Measurements from ENCODE around the gene KRTAP26-1. TPM values are rescaled to one million over a fixed set of nuclear protein-coding genes. Genes with fewer than 3 reads are reported as not detected.

Gene KRTAP26-1
- total RNA-seq = not detected in 2 replicates

DNA sequence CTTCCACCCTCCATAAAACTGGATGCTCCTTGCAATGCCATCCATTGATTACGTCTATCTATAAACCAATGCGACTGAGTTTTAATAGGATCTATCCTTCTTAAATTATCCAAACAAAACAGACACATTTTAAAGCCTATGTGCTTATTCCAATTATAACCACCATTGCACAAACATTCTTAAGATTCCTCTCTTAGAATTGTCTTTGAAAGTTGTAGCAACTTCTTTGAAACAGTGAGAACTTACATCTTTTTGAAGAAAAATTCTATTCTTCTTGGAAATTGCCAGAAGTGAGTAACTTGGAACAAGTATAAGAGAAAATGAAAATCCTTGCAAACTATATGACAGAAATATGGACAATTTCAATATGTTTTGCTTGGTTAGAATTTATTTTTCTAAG, at the start of gene KRTAP26-1:
Gene KRTAP26-1 (minus strand): TSS at position 101 of the 400 bp plus-strand sequence. CDS start 280 bp downstream, outside the sequence.

DNA sequence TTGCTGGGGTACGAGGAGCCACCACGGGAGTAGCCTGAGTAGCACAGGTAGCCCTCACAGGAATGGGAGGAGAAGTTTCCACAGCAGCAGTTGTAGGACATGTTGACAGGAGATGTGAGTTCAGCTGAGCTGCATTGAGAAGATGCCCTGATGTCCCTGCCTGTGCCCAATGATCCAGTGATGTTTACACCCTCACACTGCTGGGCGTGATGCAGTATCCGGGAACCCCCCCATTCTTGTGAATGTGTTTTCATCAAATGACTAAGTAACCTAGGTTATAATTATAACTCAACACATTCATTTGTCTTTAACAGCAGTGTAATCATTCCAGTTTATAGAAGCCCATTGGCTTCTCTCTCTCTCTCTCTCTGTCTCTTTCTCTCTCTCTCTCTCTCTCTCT, 28.4 kb upstream of the KRTAP26-1 start, which contains the start of gene KRTAP23-1:
Gene KRTAP23-1 (minus strand): TSS at position 101 of the 400 bp plus-strand sequence. CDS start 0 bp downstream, at position 101.

GRCh38 chr21:30337276-30337744, 17.2 kb upstream of the KRTAP26-1 start, which contains the start of gene KRTAP27-1:
TSS of gene KRTAP27-1 (minus strand) at chr21:30337694. CDS start at chr21:30337668, 26 bp downstream.

DNA sequence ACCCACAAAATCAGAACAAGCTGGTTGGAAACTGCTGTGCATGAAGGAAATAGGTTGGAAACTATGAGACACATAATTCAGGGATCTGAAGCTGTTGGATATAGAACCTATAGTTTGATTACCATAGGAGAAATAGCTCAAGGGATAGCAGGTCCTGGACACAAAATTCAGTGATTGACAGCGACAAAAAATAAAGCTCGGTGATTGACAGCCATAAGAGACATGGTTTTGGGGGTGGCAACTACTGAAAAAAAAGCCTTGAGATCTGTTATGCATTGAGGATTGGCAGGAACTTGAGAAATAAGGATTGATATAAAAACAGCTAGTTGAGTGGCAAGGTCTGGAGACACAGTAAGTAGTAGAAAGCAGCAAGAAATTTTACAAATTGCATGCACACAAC, 30.9 kb downstream of the KRTAP26-1 start, which contains the start of gene KRTAP25-1:
Gene KRTAP25-1 (minus strand): TSS at position 300 of the 400 bp plus-strand sequence. CDS start 24 bp downstream, at position 276.

DNA sequence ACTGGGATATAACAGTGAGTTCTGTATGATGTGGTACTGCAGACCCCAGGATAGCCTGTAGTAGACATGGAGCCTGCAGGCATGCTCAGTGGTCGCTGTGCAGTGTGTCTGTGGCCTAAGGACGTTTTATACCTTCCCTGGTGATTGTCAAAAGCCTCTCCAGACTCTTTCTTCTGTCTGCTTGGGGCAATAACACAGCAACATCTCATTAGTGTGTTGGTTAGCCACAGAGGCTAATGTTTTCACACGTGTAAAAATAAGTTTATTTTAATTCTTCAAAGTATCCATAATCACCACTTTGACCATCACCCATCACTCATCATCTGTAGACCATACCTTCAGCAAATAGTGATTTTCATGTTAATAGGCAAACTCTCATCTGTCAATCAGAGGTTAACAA, 37.3 kb downstream of the KRTAP26-1 start, which contains the start of gene KRTAP24-1:
Gene KRTAP24-1 (minus strand): TSS at position 101 of the 400 bp plus-strand sequence. CDS start 18 bp downstream, at position 83.

Other genes with a start within 250 kb of the KRTAP26-1 start
- not detected in 2 replicates for gene CLDN17, start 153.5 kb downstream of the KRTAP26-1 start, total RNA-seq
- not detected in 2 replicates for gene CLDN8, start 104.2 kb downstream of the KRTAP26-1 start, total RNA-seq
- gene KRTAP24-1, start 37.4 kb downstream of the KRTAP26-1 start, total RNA-seq = not detected in 2 replicates
- not detected in 2 replicates for gene KRTAP25-1, start 30.8 kb downstream of the KRTAP26-1 start, total RNA-seq
- gene KRTAP27-1, start 17.4 kb upstream of the KRTAP26-1 start, total RNA-seq = not detected in 2 replicates
- gene KRTAP23-1, start 28.3 kb upstream of the KRTAP26-1 start, total RNA-seq = not detected in 2 replicates
- not detected in 2 replicates for gene KRTAP13-2, start 52.0 kb upstream of the KRTAP26-1 start, total RNA-seq
- gene KRTAP13-1, start 75.7 kb upstream of the KRTAP26-1 start, total RNA-seq = not detected in 2 replicates
- gene KRTAP13-3, start 105.6 kb upstream of the KRTAP26-1 start, total RNA-seq = not detected in 2 replicates
- gene KRTAP13-4, start 109.9 kb upstream of the KRTAP26-1 start, total RNA-seq = not detected in 2 replicates
- gene KRTAP15-1, start 120.0 kb upstream of the KRTAP26-1 start, total RNA-seq = not detected in 2 replicates
- gene KRTAP19-1, start 160.1 kb upstream of the KRTAP26-1 start, total RNA-seq = not detected in 2 replicates
- gene KRTAP19-2, start 167.1 kb upstream of the KRTAP26-1 start, total RNA-seq = not detected in 2 replicates
- not detected in 2 replicates for gene KRTAP19-3, start 171.7 kb upstream of the KRTAP26-1 start, total RNA-seq
- gene KRTAP19-4, start 176.8 kb upstream of the KRTAP26-1 start, total RNA-seq = not detected in 2 replicates
- gene KRTAP19-5, start 181.8 kb upstream of the KRTAP26-1 start, total RNA-seq = not detected in 2 replicates
- gene KRTAP19-6, start 221.5 kb upstream of the KRTAP26-1 start, total RNA-seq = not detected in 2 replicates
- not detected in 2 replicates for gene KRTAP19-7, start 241.0 kb upstream of the KRTAP26-1 start, total RNA-seq

Measured in cardiac atrium fibroblast (primary cell).